GM12878 (cell line): ENCODE measurements around the gene SH3YL1. TPM values are rescaled to one million over a fixed set of nuclear protein-coding genes. Genes with fewer than 3 reads are reported as not detected.

Source experiments
- EED ChIP-seq: sonication (generic); IDR thresholded peaks from 2 replicates; pipeline ENCODE4 v1.6.1; 2016; ENCODE audit warnings: antibody characterized with exemption, low read depth
- RCOR1 ChIP-seq: conservative IDR thresholded peaks from 2 replicates; pipeline ENCODE4 v1.6.1; 2012; ENCODE audit warnings: low read depth, low read length, improper control_type of control experiment
- SUZ12 ChIP-seq: fragments of 200-600 bp; sonication (generic); IDR thresholded peaks from one replicate; pipeline ENCODE4 v1.6.1; 2018; ENCODE audit warnings: antibody characterized with exemption, mild to moderate bottlenecking; ENCODE audit not compliant: unreplicated experiment
- TCF3 ChIP-seq: IDR thresholded peaks from 2 replicates; pipeline ENCODE4 v1.6.1; 2012; ENCODE audit warnings: low read depth, mild to moderate bottlenecking, low read length, borderline replicate concordance; ENCODE audit not compliant: insufficient read depth
- ZBTB4 ChIP-seq: fragments of 450-650 bp; formaldehyde crosslinking; IDR thresholded peaks from 2 replicates; pipeline ENCODE4 v1.4.0; 2022; ENCODE audit warnings: mild to moderate bottlenecking, moderate library complexity
- polyA plus RNA-seq, 11 experiments: library from polyadenylated mRNA; depleted of rRNA in 4 of 11; unstranded in 6 of 11; stranded (reverse) in 5 of 11; fragments of >200 nt; fragmentation: Nextera tagmentation in 4 of 11; fragmentation: Illumina TruSeq in 1 of 11; extraction: Ambion mirVana in 4 of 11; extraction: Trizol in 1 of 11; gene quantifications; 1 replicate in 1 of 11; 2 replicates in 10 of 11; pipeline versions ENCODE4 v1.2.1 to v1.2.3, GENCODE V29; 2011 to 2016; ENCODE audit warnings: inconsistent platforms in 2 of 11, missing spikeins in 2 of 11, low read depth in 1 of 11
- total RNA-seq, 4 experiments: library from RNA; depleted of rRNA in 3 of 4; stranded (reverse); fragments of >200 nt in 3 of 4; fragmentation: Illumina TruSeq in 1 of 4; extraction: Trizol in 1 of 4; gene quantifications; 2 replicates each; pipeline versions ENCODE4 v1.2.1 to v1.2.3, GENCODE V29; 2013 to 2021
- TF ChIP-seq, protein P1 (sequence below): fragments of 450-650 bp; IDR thresholded peaks from 2 replicates; pipeline ENCODE4 v1.6.1; 2016; ENCODE audit warnings: mild to moderate bottlenecking
- TF ChIP-seq, protein P2 (sequence below): IDR thresholded peaks from 2 replicates; pipeline ENCODE4 v1.6.1; 2011; ENCODE audit warnings: low read depth, low read length, improper control_type of control experiment, borderline replicate concordance

The SH3YL1 gene
- total and polyA plus RNA-seq, 10 of the 15 experiments (the other 5 are each of a cell fraction or from before 2014, with no cell fraction given): 12.2 to 22.4 (median 17.2) TPM

GRCh38 chr2:179886-180285 is 83.9 kb downstream of the SH3YL1 start (continued):
- TF ChIP-seq EED (no peak), SUZ12 (no peak), ZBTB4 (no peak), TCF3 (no peak), RCOR1 (no peak)
- TF ChIP-seq, protein P1, sequence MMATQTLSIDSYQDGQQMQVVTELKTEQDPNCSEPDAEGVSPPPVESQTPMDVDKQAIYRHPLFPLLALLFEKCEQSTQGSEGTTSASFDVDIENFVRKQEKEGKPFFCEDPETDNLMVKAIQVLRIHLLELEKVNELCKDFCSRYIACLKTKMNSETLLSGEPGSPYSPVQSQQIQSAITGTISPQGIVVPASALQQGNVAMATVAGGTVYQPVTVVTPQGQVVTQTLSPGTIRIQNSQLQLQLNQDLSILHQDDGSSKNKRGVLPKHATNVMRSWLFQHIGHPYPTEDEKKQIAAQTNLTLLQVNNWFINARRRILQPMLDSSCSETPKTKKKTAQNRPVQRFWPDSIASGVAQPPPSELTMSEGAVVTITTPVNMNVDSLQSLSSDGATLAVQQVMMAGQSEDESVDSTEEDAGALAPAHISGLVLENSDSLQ: no peak
- TF ChIP-seq, protein P2, sequence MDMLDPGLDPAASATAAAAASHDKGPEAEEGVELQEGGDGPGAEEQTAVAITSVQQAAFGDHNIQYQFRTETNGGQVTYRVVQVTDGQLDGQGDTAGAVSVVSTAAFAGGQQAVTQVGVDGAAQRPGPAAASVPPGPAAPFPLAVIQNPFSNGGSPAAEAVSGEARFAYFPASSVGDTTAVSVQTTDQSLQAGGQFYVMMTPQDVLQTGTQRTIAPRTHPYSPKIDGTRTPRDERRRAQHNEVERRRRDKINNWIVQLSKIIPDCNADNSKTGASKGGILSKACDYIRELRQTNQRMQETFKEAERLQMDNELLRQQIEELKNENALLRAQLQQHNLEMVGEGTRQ: no peak
